HepG2 (cell line): Measurements from ENCODE around the gene CDC23. TPM values are rescaled to one million over a fixed set of nuclear protein-coding genes. Genes with fewer than 3 reads are reported as not detected.

Experiments used
- ATAC-seq: fragments of 200-7000 bp; cut with Tn5 transposase; 3 replicates; pipeline ENCODE4 v1.9.1; 2020; ENCODE audit warnings: mild to moderate bottlenecking, moderate library complexity
- BruUV-seq: library from RNA; stranded (reverse); fragments of 400-500 nt; replicated peaks from 2 replicates; lab custom pipeline; 2021; lab: Mats Ljungman, UMichigan
- CTCF ChIA-PET: fragments of 300-600 bp; formaldehyde crosslinking; extraction: SDS; loops from one replicate; lab custom pipeline; 2021; ENCODE audit warnings: low total read pairs, inconsistent platforms, low intra/inter-chr PET ratio; lab: Yijun Ruan, JAX
- POLR2A ChIA-PET: fragments of 350-600 bp; sonication (Branson Sonifier 250); formaldehyde crosslinking; loops from one replicate; lab custom pipeline; 2020; ENCODE audit warnings: antibody characterized with exemption, inconsistent platforms; lab: Yijun Ruan, JAX
- DNase-seq: peaks from one replicate; pipeline ENCODE4 v3.0.0-alpha.2; 2015; ENCODE audit warnings: low spot score
- FAIRE-seq: peaks from 3 replicates; lab custom pipeline; 2011; peaks lifted over from hg19 to GRCh38; lab: Jason Lieb, UNC
- H2AFZ ChIP-seq: one replicate; pipeline ENCODE4 v1.6.1; 2011; ENCODE audit warnings: low read length, inconsistent platforms
- H3K27ac ChIP-seq: fragments of 300-600 bp; 3 replicates; pipeline ENCODE4 v1.8.0; 2011; ENCODE audit warnings: mixed run types, mild to moderate bottlenecking, mixed read lengths, low read length, inconsistent platforms; ENCODE audit not compliant: insufficient read depth; ENCODE audit errors: extremely low read length
- H3K27me3 ChIP-seq, 2 experiments: fragments of 200-600 bp in 1 of 2; 2 replicates in 1 of 2; 3 replicates in 1 of 2; pipeline versions ENCODE4 v1.6.0 to v1.8.0; 2011; ENCODE audit warnings: low read length in 2 of 2, mild to moderate bottlenecking in 2 of 2, moderate library complexity in 2 of 2, inconsistent platforms in 1 of 2; ENCODE audit not compliant: insufficient read depth in 2 of 2, control insufficient read depth in 1 of 2
- H3K36me3 ChIP-seq, 2 experiments: fragments of 200-600 bp in 1 of 2; replicated peaks in 1 of 2; 2 replicates in 1 of 2; 3 replicates in 1 of 2; pipeline versions ENCODE4 v1.5.1 to v1.8.0; 2011; ENCODE audit warnings: low read length in 2 of 2, inconsistent platforms in 1 of 2; ENCODE audit not compliant: insufficient read depth in 2 of 2, control insufficient read depth in 1 of 2
- H3K4me1 ChIP-seq: 2 replicates; pipeline ENCODE4 v1.5.1; 2012; ENCODE audit warnings: low read length, inconsistent platforms; ENCODE audit not compliant: insufficient read depth
- H3K4me2 ChIP-seq: 2 replicates; pipeline ENCODE4 v1.6.0; 2011; ENCODE audit warnings: low read depth, low read length, inconsistent platforms
- H3K4me3 ChIP-seq, 3 experiments: fragments of 200-600 bp in 1 of 3; sonication (generic), shearing (Covaris generic) in 1 of 3; replicated peaks in 1 of 3; 2 replicates each; pipeline ENCODE4 v1.5.1; 2011 to 2016; ENCODE audit warnings: low read length in 3 of 3, inconsistent platforms in 2 of 3, low read depth in 2 of 3, mild to moderate bottlenecking in 2 of 3, control low read depth in 1 of 3, mixed read lengths in 1 of 3; ENCODE audit not compliant: insufficient read depth in 1 of 3
- H3K79me2 ChIP-seq: one replicate; pipeline ENCODE4 v1.6.1; 2011; ENCODE audit warnings: low read length, inconsistent platforms; ENCODE audit not compliant: insufficient read depth
- H3K9ac ChIP-seq: 2 replicates; pipeline ENCODE4 v1.6.0; 2011; ENCODE audit warnings: mild to moderate bottlenecking, low read depth, low read length, inconsistent platforms; ENCODE audit not compliant: insufficient read depth
- H3K9me3 ChIP-seq: 2 replicates; pipeline ENCODE4 v1.5.1; 2012; ENCODE audit warnings: mild to moderate bottlenecking, low read length
- H4K20me1 ChIP-seq: 2 replicates; pipeline ENCODE4 v1.6.0; 2011; ENCODE audit warnings: inconsistent platforms, mild to moderate bottlenecking, low read length, moderate library complexity; ENCODE audit not compliant: insufficient read depth
- ATF1 ChIP-seq: IDR thresholded peaks from 2 replicates; pipeline ENCODE4 v1.6.1; 2016; ENCODE audit warnings: mild to moderate bottlenecking, control low read depth
- ELF4 ChIP-seq: sonication (generic); formaldehyde crosslinking; IDR thresholded peaks from 2 replicates; pipeline ENCODE4 v1.5.0; 2020; ENCODE audit warnings: missing genetic modification reagents, mild to moderate bottlenecking, moderate library complexity, borderline replicate concordance
- HES4 ChIP-seq: sonication (generic); formaldehyde crosslinking; IDR thresholded peaks from 2 replicates; pipeline ENCODE4 v1.9.0; 2021; ENCODE audit warnings: mild to moderate bottlenecking, missing genetic modification reagents, borderline replicate concordance
- SALL2 ChIP-seq: sonication (generic); formaldehyde crosslinking; IDR thresholded peaks from 2 replicates; pipeline ENCODE4 v1.8.1; 2023; ENCODE audit warnings: mild to moderate bottlenecking, missing genetic modification reagents, inconsistent platforms
- SMAD3 ChIP-seq: sonication (generic); formaldehyde crosslinking; IDR thresholded peaks from 2 replicates; pipeline ENCODE4 v1.4.0; 2020; ENCODE audit warnings: missing genetic modification reagents
- SNAPC2 ChIP-seq: sonication (generic); formaldehyde crosslinking; IDR thresholded peaks from 2 replicates; pipeline ENCODE4 v1.8.1; 2022; ENCODE audit warnings: mild to moderate bottlenecking, missing genetic modification reagents
- SNAPC4 ChIP-seq: sonication (generic); formaldehyde crosslinking; IDR thresholded peaks from 2 replicates; pipeline ENCODE4 v1.4.0; 2020; ENCODE audit warnings: mild to moderate bottlenecking, missing genetic modification reagents
- SRSF4 ChIP-seq: fragments of 200-400 bp; formaldehyde crosslinking; IDR thresholded peaks from one replicate; pipeline ENCODE4 v1.6.1; 2018; ENCODE audit warnings: mild to moderate bottlenecking, low read depth, low read length, moderate library complexity; ENCODE audit not compliant: poor library complexity, severe bottlenecking
- U2AF2 ChIP-seq: fragments of 200-400 bp; formaldehyde crosslinking; IDR thresholded peaks from 2 replicates; pipeline ENCODE4 v1.6.1; 2017; ENCODE audit warnings: low read depth, mild to moderate bottlenecking, low read length
- YEATS4 ChIP-seq: sonication (generic); formaldehyde crosslinking; IDR thresholded peaks from 2 replicates; pipeline ENCODE4 v1.4.0; 2020; ENCODE audit warnings: missing genetic modification reagents, borderline replicate concordance
- ZNF230 ChIP-seq: sonication (generic); formaldehyde crosslinking; IDR thresholded peaks from 2 replicates; pipeline ENCODE4 v1.4.0; 2020; ENCODE audit warnings: mild to moderate bottlenecking, missing genetic modification reagents
- ZNF276 ChIP-seq: sonication (generic); formaldehyde crosslinking; IDR thresholded peaks from 2 replicates; pipeline ENCODE4 v1.4.0; 2020; ENCODE audit warnings: mild to moderate bottlenecking, low read depth, missing genetic modification reagents
- ZNF335 ChIP-seq: sonication (generic); formaldehyde crosslinking; IDR thresholded peaks from 2 replicates; pipeline ENCODE4 v1.4.0; 2020; ENCODE audit warnings: missing genetic modification reagents
- ZNF510 ChIP-seq: sonication (generic); formaldehyde crosslinking; IDR thresholded peaks from 2 replicates; pipeline ENCODE4 v1.4.0; 2020; ENCODE audit warnings: low read depth, mild to moderate bottlenecking, missing genetic modification reagents
- ZNF678 ChIP-seq: sonication (generic); formaldehyde crosslinking; IDR thresholded peaks from 2 replicates; pipeline ENCODE4 v1.4.0; 2020; ENCODE audit warnings: mild to moderate bottlenecking, missing genetic modification reagents
- ZNF773 ChIP-seq: sonication (generic); formaldehyde crosslinking; IDR thresholded peaks from 2 replicates; pipeline ENCODE4 v1.4.0; 2020; ENCODE audit warnings: missing genetic modification reagents, borderline replicate concordance
- ZSCAN20 ChIP-seq: sonication (generic); formaldehyde crosslinking; IDR thresholded peaks from 2 replicates; pipeline ENCODE4 v1.4.0; 2020; ENCODE audit warnings: missing genetic modification reagents, mild to moderate bottlenecking, borderline replicate concordance
- WGBS: methylation state at CpG from one replicate; pipeline ENCODE4 v1.1.6; 2017; ENCODE audit warnings: low lambda C conversion rate; 5-methylcytosine and 5-hydroxymethylcytosine counted together
- in situ Hi-C: cut with HindIII; loops from 2 replicates; pipeline ENCODE4 v1.10.0; 2017; ENCODE audit warnings: low pct_unique_long_range_greater_than_20kb; ENCODE audit not compliant: extremely low pct_ligation_motif_present
- intact Hi-C: fragments of 100-400 bp; cut with micrococcal nuclease; formaldehyde crosslinking; loops from one replicate; pipeline ENCODE4 v1.10.0; 2022; ENCODE audit not compliant: unreplicated experiment
- polyA plus RNA-seq, 8 experiments: library from polyadenylated mRNA; depleted of rRNA in 3 of 8; stranded (reverse) in 7 of 8; unstranded in 1 of 8; fragments of >200 nt; fragmentation: Illumina TruSeq in 4 of 8; extraction: Trizol in 4 of 8; gene quantifications; 2 replicates each; pipeline versions ENCODE4 v1.2.1 to v1.2.3, GENCODE V29; 2011 to 2016; ENCODE audit warnings: low read depth in 4 of 8, missing spikeins in 1 of 8, mixed read lengths in 1 of 8; ENCODE audit not compliant: insufficient read depth in 1 of 8
- total RNA-seq, 5 experiments: library from RNA; depleted of rRNA; stranded (reverse); fragments of >200 nt; fragmentation: Illumina TruSeq; extraction: Trizol; gene quantifications; 2 replicates each; pipeline ENCODE4 v1.2.3, GENCODE V29; 2016; ENCODE audit warnings: low read depth in 1 of 5

Gene CDC23
- total and polyA plus RNA-seq, 2 of the 13 experiments (the other 11 are each of a cell fraction or from before 2014, with no cell fraction given) = 38.3 to 47.7 TPM

GRCh38 chr5:138177941-138178515 is 35.1 kb downstream of the CDC23 start:
- Histone ChIP-seq H3K9ac (peak overlapping the region; percentile 89), H3K9me3 (no peaks in the 10 kb centered on the region), H3K27ac (peak overlapping the region; percentile 96), H3K79me2 (peaks cover 40% of the 10 kb centered on the region), H3K36me3 (peaks cover 9 to 35% of the 10 kb centered on the region in 2 experiments), H3K4me1 (peaks cover 36% of the 10 kb centered on the region), H4K20me1 (no peaks in the 10 kb centered on the region), H3K27me3 (no peaks in the 10 kb centered on the region; a peak in 1 of 5 replicates), H3K4me3 (peak overlapping the region; percentile 80 to 92 (median 87)), H2AFZ (peak overlapping the region; percentile 47), H3K4me2 (peak overlapping the region; percentile 94)
- WGBS = under 1% methylated on average over 16 of the region's 16 CpGs
- TSS peak; percentile 83 for BruUV-seq
- ChIA-PET POLR2A (interaction anchor here (1.2 to 2.8 kb wide), 3 partner anchors 35 to 175 kb away, joined by 3 to 9 read pairs (median 5); partner anchors contain the start of genes CDC23, FAM53C and KDM3B), CTCF (no interaction called here)
- FAIRE-seq (peak; percentile 67), ATAC-seq (peak; percentile 58), DNase-seq (peak; percentile 23)
- in situ Hi-C loops (loop anchor here (25.0 kb wide), 1 partner anchor 234 kb away; no protein-coding TSS in a partner anchor), intact Hi-C loops (loop anchor here (1.0 to 5.0 kb wide), 2 partner anchors 35 to 174 kb away; partner anchors contain the start of genes CDC23 and KDM3B)
- TF ChIP-seq SALL2 (CRISPR knock-in tag) (peak; percentile 68; the same call in 1 of the 2 replicates), ZNF678 (CRISPR knock-in tag) (0 out of 2 replicates have a peak, but pooled peaks have one; percentile 20), SNAPC4 (CRISPR knock-in tag) (peak; percentile 91), ZNF335 (no peak), ZNF230 (CRISPR knock-in tag) (peak; percentile 62; the same call in 1 of the 2 replicates), SNAPC2 (CRISPR knock-in tag) (peak; percentile 8; the same call in 1 of the 2 replicates), ZNF773 (peak; percentile 45; the same call in 1 of the 2 replicates), SMAD3 (CRISPR knock-in tag) (peak; percentile 43), ELF4 (CRISPR knock-in tag) (peak; percentile 17; the same call in 1 of the 2 replicates), ZNF510 (CRISPR knock-in tag) (peak; percentile 40; the same call in 1 of the 2 replicates), HES4 (CRISPR knock-in tag) (0 out of 2 replicates have a peak, but pooled peaks have one; percentile 18), YEATS4 (0 out of 2 replicates have a peak, but pooled peaks have one; percentile 2), U2AF2 (no peak), SRSF4 (no peak), ATF1 (CRISPR knock-in tag) (no peak), ZNF276 (CRISPR knock-in tag) (peak; percentile 50; the same call in 1 of the 2 replicates), ZSCAN20 (CRISPR knock-in tag) (0 out of 2 replicates have a peak, but pooled peaks have one; percentile 55)
